OCI-LY3 (cell line): ENCODE data around the gene MRPS14.

Source experiments
- H2AFZ ChIP-seq: fragments of 200-600, 300-600 bp; shearing (Covaris generic); 2 replicates; pipeline ENCODE4 v1.6.0; 2014; ENCODE audit warnings: antibody characterized with exemption, low read depth, low read length
- H3K27ac ChIP-seq: fragments of 200-600, 300-600 bp; sonication (generic); 2 replicates; pipeline ENCODE4 v1.5.1; 2014; ENCODE audit warnings: mild to moderate bottlenecking, low read length, moderate library complexity, mixed read lengths
- H3K27me3 ChIP-seq: fragments of 200-600, 300-600 bp; sonication (generic); 2 replicates; pipeline ENCODE4 v1.6.1; 2014; ENCODE audit warnings: low read depth, low read length, mixed read lengths
- H3K36me3 ChIP-seq: fragments of 200-600, 300-600 bp; sonication (generic); replicated peaks from 2 replicates; pipeline ENCODE3; 2014; ENCODE audit warnings: low read depth, low read length, mixed read lengths
- H3K4me1 ChIP-seq: fragments of 300-600, 200-600 bp; sonication (generic); 2 replicates; pipeline ENCODE4 v1.6.1; 2014; ENCODE audit warnings: low read length, mixed read lengths
- H3K4me2 ChIP-seq: fragments of 200-600, 300-600 bp; sonication (generic); 2 replicates; pipeline ENCODE4 v1.6.1; 2014; ENCODE audit warnings: low read length, mixed read lengths
- H3K4me3 ChIP-seq: fragments of 300-600, 200-600 bp; sonication (generic); 2 replicates; pipeline ENCODE4 v1.5.1; 2014; ENCODE audit warnings: antibody characterized with exemption, mild to moderate bottlenecking, low read length, moderate library complexity
- H3K79me2 ChIP-seq: fragments of 300-600, 200-600 bp; shearing (Covaris generic); 2 replicates; pipeline ENCODE4 v1.6.1; 2014; ENCODE audit warnings: mild to moderate bottlenecking, low read length, mixed read lengths
- H3K9ac ChIP-seq: fragments of 300-600, 200-600 bp; shearing (Covaris generic); 2 replicates; pipeline ENCODE4 v1.6.0; 2014; ENCODE audit warnings: mild to moderate bottlenecking, low read length, moderate library complexity
- H3K9me3 ChIP-seq: fragments of 200-600, 300-600 bp; shearing (Covaris generic); 2 replicates; pipeline ENCODE4 v1.6.1; 2014; ENCODE audit warnings: low read length, mixed read lengths; ENCODE audit not compliant: insufficient read depth
- H4K20me1 ChIP-seq: fragments of 200-600, 300-600 bp; sonication (generic); 2 replicates; pipeline ENCODE4 v1.6.1; 2016; ENCODE audit warnings: low read length, mixed read lengths; ENCODE audit not compliant: insufficient read depth
- EZH2phosphoT487 ChIP-seq: fragments of 200-600 bp; shearing (Covaris generic); IDR thresholded peaks from 2 replicates; pipeline ENCODE4 v1.6.1; 2018; ENCODE audit warnings: antibody characterized with exemption, mixed run types, low read depth
- TF ChIP-seq, protein P1 (sequence below): fragments of 200-600, 300-600 bp; sonication (generic); IDR thresholded peaks from 2 replicates; pipeline ENCODE4 v1.5.1; 2014; ENCODE audit warnings: antibody characterized with exemption, low read length, low read depth

The MRPS14 gene

DNA sequence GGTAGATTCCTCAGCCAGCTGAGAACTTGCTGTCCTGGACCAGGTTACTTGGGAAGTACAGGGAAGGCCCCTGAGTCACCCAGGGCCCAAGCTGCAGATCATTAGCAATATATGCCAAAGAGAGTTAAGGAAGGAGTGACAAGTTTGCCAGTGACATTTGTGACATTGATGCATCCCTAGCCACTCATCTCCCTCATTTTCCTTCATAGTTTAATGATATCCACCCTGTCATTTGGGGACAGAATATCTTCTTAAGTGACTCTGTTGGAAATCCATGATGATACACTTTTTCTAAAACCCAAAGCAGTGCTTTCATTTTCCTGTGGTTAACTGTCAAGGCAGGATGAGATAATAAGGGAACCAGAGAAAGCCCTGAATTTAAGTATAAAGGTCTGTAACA, 47.6 kb upstream of the MRPS14 start:
- Histone ChIP-seq H3K9me3 (no peaks in the 10 kb centered on the region), H3K79me2 (no peaks in the 10 kb centered on the region), H2AFZ (no peak overlapping the region), H3K4me2 (no peak overlapping the region), H3K4me1 (0 out of 2 replicates have a peak, but pooled peaks cover 3% of the 10 kb centered on the region), H3K4me3 (no peak overlapping the region), H3K9ac (no peak overlapping the region), H4K20me1 (no peaks in the 10 kb centered on the region), H3K27ac (no peak overlapping the region), H3K36me3 (no peaks in the 10 kb centered on the region), H3K27me3 (peaks cover 67% of the 10 kb centered on the region)
- TF ChIP-seq EZH2phosphoT487: no peak
- TF ChIP-seq, protein P1, sequence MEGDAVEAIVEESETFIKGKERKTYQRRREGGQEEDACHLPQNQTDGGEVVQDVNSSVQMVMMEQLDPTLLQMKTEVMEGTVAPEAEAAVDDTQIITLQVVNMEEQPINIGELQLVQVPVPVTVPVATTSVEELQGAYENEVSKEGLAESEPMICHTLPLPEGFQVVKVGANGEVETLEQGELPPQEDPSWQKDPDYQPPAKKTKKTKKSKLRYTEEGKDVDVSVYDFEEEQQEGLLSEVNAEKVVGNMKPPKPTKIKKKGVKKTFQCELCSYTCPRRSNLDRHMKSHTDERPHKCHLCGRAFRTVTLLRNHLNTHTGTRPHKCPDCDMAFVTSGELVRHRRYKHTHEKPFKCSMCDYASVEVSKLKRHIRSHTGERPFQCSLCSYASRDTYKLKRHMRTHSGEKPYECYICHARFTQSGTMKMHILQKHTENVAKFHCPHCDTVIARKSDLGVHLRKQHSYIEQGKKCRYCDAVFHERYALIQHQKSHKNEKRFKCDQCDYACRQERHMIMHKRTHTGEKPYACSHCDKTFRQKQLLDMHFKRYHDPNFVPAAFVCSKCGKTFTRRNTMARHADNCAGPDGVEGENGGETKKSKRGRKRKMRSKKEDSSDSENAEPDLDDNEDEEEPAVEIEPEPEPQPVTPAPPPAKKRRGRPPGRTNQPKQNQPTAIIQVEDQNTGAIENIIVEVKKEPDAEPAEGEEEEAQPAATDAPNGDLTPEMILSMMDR: no peak

DNA sequence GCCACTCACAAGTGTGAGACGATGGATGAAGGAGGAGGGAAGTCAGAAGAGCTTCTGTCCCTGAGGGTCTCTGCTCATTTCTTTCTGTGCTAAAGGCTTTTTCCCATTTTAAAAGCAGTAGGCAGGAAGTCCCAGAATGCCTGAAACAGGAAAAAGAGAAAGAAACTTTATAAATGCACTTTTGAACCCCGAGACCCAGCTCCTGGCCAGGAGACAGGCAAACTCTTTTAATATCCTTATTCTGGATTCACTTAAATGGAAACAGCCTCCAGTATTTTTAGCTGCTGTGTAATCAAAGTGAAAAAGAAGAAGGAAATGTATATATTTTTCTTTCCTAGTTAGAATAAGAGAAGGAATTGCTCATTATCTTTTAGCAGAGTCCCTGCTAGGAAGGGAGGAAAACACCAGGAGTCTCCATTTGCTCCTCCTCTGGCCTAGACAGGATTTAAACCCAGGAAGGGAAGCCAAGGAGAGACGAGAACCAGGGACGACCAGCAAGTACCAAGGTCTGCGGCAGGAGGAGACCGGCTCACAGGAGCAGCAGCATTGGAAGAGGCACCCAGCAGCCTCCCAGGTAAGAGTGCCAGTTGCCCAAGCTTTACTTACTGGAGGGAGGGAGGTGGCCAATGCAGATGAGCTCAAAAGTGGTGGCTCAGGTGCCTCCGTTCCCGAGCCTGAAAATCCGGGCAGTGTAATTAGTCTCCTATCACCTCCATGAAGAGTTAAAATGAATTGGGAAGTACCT, 44.3 kb upstream of the MRPS14 start, which contains the start of gene TNN:
TSS of gene TNN (plus strand) at position 472 of the 745 bp plus-strand sequence. CDS start 9,586 bp downstream, outside the sequence.
- Histone ChIP-seq H3K4me2 (no peak within 1 kb of the TSS), H3K27me3 (peaks cover 62% of the 10 kb centered on the region), H3K4me1 (no peaks in the 10 kb centered on the region), H3K27ac (no peak within 1 kb of the TSS), H3K36me3 (no peaks in the 10 kb centered on the region), H3K79me2 (no peaks in the 10 kb centered on the region), H3K4me3 (no peak within 1 kb of the TSS), H3K9me3 (no peaks in the 10 kb centered on the region), H2AFZ (no peak within 1 kb of the TSS), H4K20me1 (no peaks in the 10 kb centered on the region), H3K9ac (no peak within 1 kb of the TSS)
- TF ChIP-seq, protein P1: no peak
- no peak for TF ChIP-seq EZH2phosphoT487

DNA sequence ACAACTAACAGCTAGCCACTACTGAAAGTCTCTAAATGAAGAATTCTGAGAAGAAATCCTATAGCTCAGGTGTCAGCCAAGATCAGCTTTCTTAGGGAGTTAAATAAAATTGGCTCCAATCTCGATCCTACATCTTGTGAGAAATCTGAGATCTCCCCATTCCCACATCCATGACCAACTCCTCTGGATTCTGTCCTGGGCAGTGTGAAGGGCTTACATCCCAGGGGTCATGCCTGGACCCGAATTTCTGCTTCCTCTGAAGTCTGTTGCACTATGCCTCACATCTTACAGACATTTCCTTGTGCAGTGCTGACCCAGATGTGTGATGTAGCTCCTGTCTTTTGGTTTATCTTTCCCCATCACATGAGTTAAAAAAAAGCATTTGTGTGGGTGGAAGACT, 39.6 kb upstream of the MRPS14 start:
- no peak for TF ChIP-seq EZH2phosphoT487
- TF ChIP-seq, protein P1: no peak
- no peaks in the 10 kb centered on the region for H3K36me3 ChIP-seq
- H3K27me3 ChIP-seq: peaks cover 30% of the 10 kb centered on the region
- no peak overlapping the region for H2AFZ ChIP-seq
- H3K4me3 ChIP-seq: no peak overlapping the region
- no peak overlapping the region for H3K27ac ChIP-seq
- H4K20me1 ChIP-seq: no peaks in the 10 kb centered on the region
- no peaks in the 10 kb centered on the region for H3K79me2 ChIP-seq
- H3K9me3 ChIP-seq: no peaks in the 10 kb centered on the region
- H3K4me2 ChIP-seq: no peak overlapping the region
- H3K4me1 ChIP-seq: no peaks in the 10 kb centered on the region
- no peak overlapping the region for H3K9ac ChIP-seq

DNA sequence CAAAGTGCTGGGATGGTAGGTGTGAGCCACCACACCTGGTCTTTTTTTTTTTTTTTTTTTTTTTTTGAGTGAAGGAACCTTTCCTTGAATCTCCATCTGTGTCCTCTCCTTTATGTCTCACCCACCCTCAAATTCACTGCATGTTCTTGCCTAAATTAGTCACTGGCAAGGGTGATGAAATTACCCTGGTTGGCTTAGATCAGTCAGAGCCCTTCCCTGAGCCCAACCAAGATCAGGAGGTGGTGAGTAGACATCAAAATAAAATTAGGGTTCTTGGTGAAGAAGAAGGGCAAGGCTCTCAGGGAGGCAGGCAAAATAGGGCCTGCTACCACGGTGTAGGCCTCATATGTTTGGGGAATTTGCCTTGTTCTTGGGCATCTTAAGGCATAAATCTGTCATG, 39.1 kb upstream of the MRPS14 start:
- Histone ChIP-seq H3K27me3 (peaks cover 26% of the 10 kb centered on the region), H3K36me3 (no peaks in the 10 kb centered on the region), H3K4me1 (no peaks in the 10 kb centered on the region), H3K4me3 (no peak overlapping the region), H3K9me3 (no peaks in the 10 kb centered on the region), H2AFZ (no peak overlapping the region), H3K79me2 (no peaks in the 10 kb centered on the region), H4K20me1 (no peaks in the 10 kb centered on the region), H3K27ac (no peak overlapping the region), H3K4me2 (no peak overlapping the region), H3K9ac (no peak overlapping the region)
- TF ChIP-seq EZH2phosphoT487: no peak
- TF ChIP-seq, protein P1: no peak
